Erythroblast (primary cell): ENCODE data around the gene CTNND2.

ENCODE experiments used
- GATA1 ChIP-seq: IDR thresholded peaks from 2 replicates; pipeline ENCODE4 v1.6.1; 2011; ENCODE audit warnings: low read depth, mild to moderate bottlenecking, control low read depth, low read length, moderate library complexity
- POLR2A ChIP-seq: IDR thresholded peaks from 2 replicates; pipeline ENCODE4 v1.6.1; 2011; ENCODE audit warnings: mild to moderate bottlenecking, low read length

- TF ChIP-seq POLR2A (no peak), GATA1 (no peak)
These were observed 5.2 kb upstream of the CTNND2 start for GRCh38 chr5:11909471-11909870.
